ENCODE data around the gene ARID5A. TPM values are rescaled to one million over a fixed set of nuclear protein-coding genes. Genes with fewer than 3 reads are reported as not detected.
"Not testable (repeated sequence)": the region's sequence is repeated elsewhere in the genome, so short reads cannot be mapped to it uniquely, and the experiment has no call there.

ARID5A gene
- total RNA-seq, 1 experiment from 2014 or later, result 9.0 TPM

GRCh38 chr2:96556441-96557330 is 20.1 kb downstream of the ARID5A start:
- DNase-seq (ENCODE audit: low read depth), result peak; percentile 95

GRCh38 chr2:96557421-96557820 is 20.9 kb downstream of the ARID5A start:
- DNase-seq (ENCODE audit: low read depth), result not testable (repeated sequence)

- DNase-seq (ENCODE audit: low read depth), result no peak
Measured at GRCh38 chr2:96558061-96558460, 21.5 kb downstream of the ARID5A start.

- no peak for DNase-seq (ENCODE audit: low read depth)
Measured at GRCh38 chr2:96558485-96558884, 21.9 kb downstream of the ARID5A start.

GRCh38 chr2:96564026-96564425 is 27.5 kb downstream of the ARID5A start:
- no peak for DNase-seq (ENCODE audit: low read depth)

GRCh38 chr2:96564563-96564962 is 28.0 kb downstream of the ARID5A start:
- no peak for DNase-seq (ENCODE audit: low read depth)

GRCh38 chr2:96565111-96565510 is 28.6 kb downstream of the ARID5A start:
- no peak for DNase-seq (ENCODE audit: low read depth)

- no peak for DNase-seq (ENCODE audit: low read depth)
Measured at GRCh38 chr2:96568094-96568493, 31.5 kb downstream of the ARID5A start.

- peak; percentile 9 for DNase-seq (ENCODE audit: low read depth)
Measured at GRCh38 chr2:96574364-96574763, 37.8 kb downstream of the ARID5A start.

- DNase-seq (ENCODE audit: low read depth), result no peak
Measured at GRCh38 chr2:96575785-96576456, 39.4 kb downstream of the ARID5A start.

- DNase-seq (ENCODE audit: low read depth), result no peak
Measured at GRCh38 chr2:96577501-96577900, 40.9 kb downstream of the ARID5A start.

- no peak for DNase-seq (ENCODE audit: low read depth)
Measured at GRCh38 chr2:96578731-96579130, 42.2 kb downstream of the ARID5A start.

GRCh38 chr2:96579422-96579821 is 42.9 kb downstream of the ARID5A start:
- DNase-seq (ENCODE audit: low read depth), result no peak

- DNase-seq (ENCODE audit: low read depth), result peak; percentile 9
Measured at GRCh38 chr2:96580771-96581170, 44.2 kb downstream of the ARID5A start.

GRCh38 chr2:96584017-96584416 is 47.5 kb downstream of the ARID5A start:
- DNase-seq (ENCODE audit: low read depth), result peak; percentile 82

- DNase-seq (ENCODE audit: low read depth), result peak; percentile 8
Measured at GRCh38 chr2:96587843-96588242, 51.3 kb downstream of the ARID5A start.

GRCh38 chr2:96591054-96591453 is 54.5 kb downstream of the ARID5A start:
- DNase-seq (ENCODE audit: low read depth), result no peak

GRCh38 chr2:96591494-96591893 is 54.9 kb downstream of the ARID5A start:
- no peak for DNase-seq (ENCODE audit: low read depth)

- DNase-seq (ENCODE audit: low read depth), result no peak
Measured at GRCh38 chr2:96594282-96594681, 57.7 kb downstream of the ARID5A start.

- DNase-seq (ENCODE audit: low read depth), result no peak
Measured at GRCh38 chr2:96594691-96595152, 58.2 kb downstream of the ARID5A start.

- DNase-seq (ENCODE audit: low read depth), result no peak
Measured at GRCh38 chr2:96596596-96596995, 60.0 kb downstream of the ARID5A start.

- DNase-seq (ENCODE audit: low read depth), result no peak
Measured at GRCh38 chr2:96599941-96600340, 63.4 kb downstream of the ARID5A start.

All from RPMI7951 (cell line).